ENCODE results near the gene OR52I2.

Gene OR52I2

DNA sequence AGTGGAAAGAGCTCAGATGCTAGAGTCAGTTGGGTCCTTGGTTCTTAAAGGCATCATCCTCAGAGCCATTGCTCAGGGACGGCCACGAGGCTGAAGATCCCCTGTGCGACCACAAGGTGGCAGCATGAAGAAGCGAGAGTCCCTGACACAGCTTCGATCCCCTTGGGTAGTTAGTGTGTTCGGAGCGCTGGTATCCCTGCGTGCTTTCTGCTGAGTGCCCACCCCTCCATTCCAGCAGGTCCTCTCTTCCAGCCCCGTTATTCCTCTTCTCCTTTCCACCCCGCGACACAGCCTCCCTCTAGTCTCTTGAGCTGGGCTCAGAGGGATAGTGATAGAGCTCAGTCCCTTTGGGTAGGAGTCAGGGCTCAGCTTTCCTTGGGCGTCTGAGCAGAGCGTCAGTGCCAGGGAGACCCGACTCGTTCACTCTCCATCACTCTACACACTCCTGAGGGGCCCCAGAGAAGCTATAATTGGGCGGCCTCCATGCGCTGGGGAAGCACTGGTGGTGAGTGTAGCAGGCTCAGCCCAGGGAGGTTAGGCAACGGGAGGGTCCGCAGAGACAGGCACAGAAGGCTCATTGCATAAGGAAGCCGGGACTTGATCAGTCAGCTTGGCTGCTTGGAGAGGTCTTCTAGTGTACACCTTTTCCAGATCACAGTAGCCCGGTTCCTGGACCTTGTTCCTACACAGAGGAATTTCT, 55.6 kb downstream of the OR52I2 start, which contains the start of gene OR51D1:
Gene OR51D1 (plus strand): TSS at position 516 of the 700 bp plus-strand sequence. CDS start 2,314 bp downstream, outside the sequence.
- no peak within 1 kb of the TSS for H3K9ac ChIP-seq
- H3K4me3 ChIP-seq: no peak within 1 kb of the TSS

DNA sequence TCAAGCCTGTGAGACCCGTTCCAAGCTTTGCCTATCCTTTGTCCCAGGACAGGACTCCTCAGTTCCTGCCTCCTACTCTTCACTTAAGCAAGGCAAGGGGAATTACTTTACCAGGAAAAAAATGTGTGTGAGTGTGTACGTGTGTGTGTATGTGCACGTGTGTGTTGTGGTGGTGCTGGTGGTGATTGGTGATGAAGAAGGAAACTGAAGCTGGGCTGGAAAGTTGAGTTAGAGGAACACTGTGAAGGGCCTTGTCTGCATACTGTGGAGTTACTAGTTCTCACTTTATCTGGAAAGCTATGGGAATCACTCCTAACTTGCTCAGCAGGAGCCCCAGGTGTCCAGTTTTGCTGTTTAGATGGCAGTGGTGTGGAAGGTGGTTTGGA, 56.1 kb downstream of the OR52I2 start:
- peaks cover 3% of the 10 kb centered on the region; the same call in 1 of the 2 replicates for H3K4me1 ChIP-seq
- no peak overlapping the region for H3K9ac ChIP-seq
- no peak for TF ChIP-seq Cebpa-rat (IDR thresholded peaks at IDR 0.05)
- H3K27ac ChIP-seq: no peak overlapping the region
- no peaks in the 10 kb centered on the region for H3K36me3 ChIP-seq
- no peaks in the 10 kb centered on the region for H3K9me3 ChIP-seq
- H3K27me3 ChIP-seq: no peaks in the 10 kb centered on the region
- H3K4me3 ChIP-seq: no peak overlapping the region
- H3K4me2 ChIP-seq: no peak overlapping the region
- H4K20me1 ChIP-seq: no peaks in the 10 kb centered on the region

More for the DNA sequence above, 55.6 kb downstream of the OR52I2 start, which contains the start of gene OR51D1:
- no peak for TF ChIP-seq Cebpa-rat (IDR thresholded peaks at IDR 0.05)
- no peaks in the 10 kb centered on the region for H3K27me3 ChIP-seq
- no peaks in the 10 kb centered on the region for H3K4me1 ChIP-seq
- H3K27ac ChIP-seq: no peak within 1 kb of the TSS
- no peaks in the 10 kb centered on the region for H3K9me3 ChIP-seq
- H4K20me1 ChIP-seq: no peaks in the 10 kb centered on the region
- peak within 1 kb of the TSS; percentile 47 for H3K4me2 ChIP-seq
- no peaks in the 10 kb centered on the region for H3K36me3 ChIP-seq

DNA sequence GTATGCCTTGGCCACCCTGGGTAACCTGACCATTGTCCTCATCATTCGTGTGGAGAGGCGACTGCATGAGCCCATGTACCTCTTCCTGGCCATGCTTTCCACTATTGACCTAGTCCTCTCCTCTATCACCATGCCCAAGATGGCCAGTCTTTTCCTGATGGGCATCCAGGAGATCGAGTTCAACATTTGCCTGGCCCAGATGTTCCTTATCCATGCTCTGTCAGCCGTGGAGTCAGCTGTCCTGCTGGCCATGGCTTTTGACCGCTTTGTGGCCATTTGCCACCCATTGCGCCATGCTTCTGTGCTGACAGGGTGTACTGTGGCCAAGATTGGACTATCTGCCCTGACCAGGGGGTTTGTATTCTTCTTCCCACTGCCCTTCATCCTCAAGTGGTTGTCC, 58.4 kb downstream of the OR52I2 start:
- H3K9ac ChIP-seq: no peak overlapping the region
- no peak for TF ChIP-seq Cebpa-rat (IDR thresholded peaks at IDR 0.05)

GRCh38 chr11:4641501-4641900, 60.0 kb downstream of the OR52I2 start:
- Histone ChIP-seq H3K36me3 (no peaks in the 10 kb centered on the region), H3K4me2 (no peak overlapping the region), H3K27me3 (no peaks in the 10 kb centered on the region), H3K9me3 (no peaks in the 10 kb centered on the region), H3K4me3 (no peak overlapping the region), H3K27ac (no peak overlapping the region), H3K4me1 (peaks cover 9% of the 10 kb centered on the region; the same call in 1 of the 2 replicates), H3K9ac (no peak overlapping the region), H4K20me1 (no peaks in the 10 kb centered on the region)
- no peak for TF ChIP-seq Cebpa-rat (IDR thresholded peaks at IDR 0.05)

More for the DNA sequence above, 58.4 kb downstream of the OR52I2 start:
- H3K36me3 ChIP-seq: no peaks in the 10 kb centered on the region
- peaks cover 9% of the 10 kb centered on the region; the same call in 1 of the 2 replicates for H3K4me1 ChIP-seq
- H3K4me2 ChIP-seq: no peak overlapping the region
- H3K27me3 ChIP-seq: no peaks in the 10 kb centered on the region
- no peak overlapping the region for H3K27ac ChIP-seq
- no peaks in the 10 kb centered on the region for H3K9me3 ChIP-seq
- no peaks in the 10 kb centered on the region for H4K20me1 ChIP-seq
- no peak overlapping the region for H3K4me3 ChIP-seq

DNA sequence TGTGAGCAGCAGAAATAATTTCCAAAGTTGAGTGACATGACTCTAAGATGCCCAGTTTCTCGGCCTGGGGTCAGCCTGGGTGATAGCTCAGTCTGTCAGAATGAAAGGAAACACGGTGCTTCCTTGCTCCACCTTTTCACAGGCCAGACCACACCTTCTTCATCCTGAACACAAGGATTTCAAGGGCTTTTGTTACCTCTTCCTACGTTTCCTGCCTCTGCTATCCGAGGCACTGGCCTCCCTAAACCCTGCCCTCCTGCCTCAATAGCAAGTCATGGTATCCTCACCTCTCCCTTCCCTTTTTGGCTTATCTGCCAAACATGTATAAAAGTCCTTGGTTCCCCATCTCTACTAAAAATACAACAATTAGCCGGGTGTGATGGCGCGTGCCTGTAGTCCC, 60.5 kb downstream of the OR52I2 start:
- Histone ChIP-seq H3K9me3 (no peaks in the 10 kb centered on the region), H3K27me3 (no peaks in the 10 kb centered on the region), H3K36me3 (no peaks in the 10 kb centered on the region), H3K4me2 (no peak overlapping the region), H3K27ac (no peak overlapping the region), H3K9ac (no peak overlapping the region), H4K20me1 (no peaks in the 10 kb centered on the region), H3K4me3 (no peak overlapping the region), H3K4me1 (peaks cover 9% of the 10 kb centered on the region; the same call in 1 of the 2 replicates)
- TF ChIP-seq Cebpa-rat (IDR thresholded peaks at IDR 0.05): no peak
